HepG2 (cell line): ENCODE measurements around the gene SSC5D. TPM values are rescaled to one million over a fixed set of nuclear protein-coding genes. Genes with fewer than 3 reads are reported as not detected.

ENCODE experiments used
- ATF1 ChIP-seq: IDR thresholded peaks from 2 replicates; pipeline ENCODE4 v1.6.1; 2016; ENCODE audit warnings: mild to moderate bottlenecking, control low read depth
- BRF2 ChIP-seq: sonication (generic); formaldehyde crosslinking; IDR thresholded peaks from 2 replicates; pipeline ENCODE4 v1.8.1; 2022; ENCODE audit warnings: mild to moderate bottlenecking, missing genetic modification reagents
- CENPBD1 ChIP-seq: sonication (generic); formaldehyde crosslinking; IDR thresholded peaks from 2 replicates; pipeline ENCODE4 v1.8.0; 2022; ENCODE audit warnings: missing genetic modification reagents, low read depth, mild to moderate bottlenecking, borderline replicate concordance
- FOSL1 ChIP-seq: sonication (generic); formaldehyde crosslinking; IDR thresholded peaks from 2 replicates; pipeline ENCODE4 v1.9.0; 2021; ENCODE audit warnings: missing genetic modification reagents, borderline replicate concordance
- HNF4A ChIP-seq: sonication (generic); formaldehyde crosslinking; IDR thresholded peaks from 2 replicates; pipeline ENCODE4 v1.4.0; 2020; ENCODE audit warnings: missing genetic modification reagents
- MXD4 ChIP-seq: IDR thresholded peaks from 2 replicates; pipeline ENCODE4 v1.6.1; 2016; ENCODE audit warnings: mild to moderate bottlenecking, missing biosample characterization, missing genetic modification reagents
- NFE2L1 ChIP-seq: sonication (generic); formaldehyde crosslinking; IDR thresholded peaks from 2 replicates; pipeline ENCODE4 v1.4.0; 2020; ENCODE audit warnings: missing genetic modification reagents, mild to moderate bottlenecking, borderline replicate concordance
- NR2C2 ChIP-seq: sonication (generic); formaldehyde crosslinking; IDR thresholded peaks from 2 replicates; pipeline ENCODE4 v1.4.0; 2020; ENCODE audit warnings: missing genetic modification reagents, mild to moderate bottlenecking, moderate library complexity, borderline replicate concordance
- PAWR ChIP-seq: sonication (generic); formaldehyde crosslinking; IDR thresholded peaks from 2 replicates; pipeline ENCODE4 v1.4.0; 2020; ENCODE audit warnings: missing genetic modification reagents, mild to moderate bottlenecking, borderline replicate concordance
- REPIN1 ChIP-seq: sonication (generic); formaldehyde crosslinking; IDR thresholded peaks from 2 replicates; pipeline ENCODE4 v1.8.0; 2022; ENCODE audit warnings: missing genetic modification reagents, low read depth, mild to moderate bottlenecking, borderline replicate concordance
- RXRB ChIP-seq: IDR thresholded peaks from 2 replicates; pipeline ENCODE4 v1.6.1; 2016; ENCODE audit warnings: borderline replicate concordance, missing genetic modification reagents, missing compliant biosample characterization
- SMAD3 ChIP-seq: sonication (generic); formaldehyde crosslinking; IDR thresholded peaks from 2 replicates; pipeline ENCODE4 v1.4.0; 2020; ENCODE audit warnings: missing genetic modification reagents
- SOX5 ChIP-seq: IDR thresholded peaks from 2 replicates; pipeline ENCODE4 v1.6.1; 2016; ENCODE audit warnings: borderline replicate concordance
- TBP ChIP-seq: sonication (generic); formaldehyde crosslinking; IDR thresholded peaks from 2 replicates; pipeline ENCODE4 v1.5.0; 2020; ENCODE audit warnings: missing genetic modification reagents
- YEATS2 ChIP-seq: sonication (generic); formaldehyde crosslinking; IDR thresholded peaks from 2 replicates; pipeline ENCODE4 v1.4.0; 2020; ENCODE audit warnings: missing genetic modification reagents, borderline replicate concordance
- ZBTB38 ChIP-seq: sonication (generic); formaldehyde crosslinking; IDR thresholded peaks from 2 replicates; pipeline ENCODE4 v1.5.1; 2020; ENCODE audit warnings: mild to moderate bottlenecking, missing genetic modification reagents
- ZBTB43 ChIP-seq: sonication (generic); formaldehyde crosslinking; conservative IDR thresholded peaks from 2 replicates; pipeline ENCODE4 v1.4.0; 2020; ENCODE audit warnings: missing genetic modification reagents
- ZC3H4 ChIP-seq: sonication (generic); formaldehyde crosslinking; IDR thresholded peaks from 2 replicates; pipeline ENCODE4 v1.4.0; 2020; ENCODE audit warnings: missing genetic modification reagents, borderline replicate concordance
- ZNF205 ChIP-seq: IDR thresholded peaks from 2 replicates; pipeline ENCODE4 v1.6.1; 2018; ENCODE audit warnings: missing biosample characterization, missing genetic modification reagents
- ZNF276 ChIP-seq: sonication (generic); formaldehyde crosslinking; IDR thresholded peaks from 2 replicates; pipeline ENCODE4 v1.4.0; 2020; ENCODE audit warnings: mild to moderate bottlenecking, low read depth, missing genetic modification reagents
- ZNF292 ChIP-seq: sonication (generic); formaldehyde crosslinking; IDR thresholded peaks from 2 replicates; pipeline ENCODE4 v1.8.1; 2022; ENCODE audit warnings: mild to moderate bottlenecking, low read depth, missing genetic modification reagents, borderline replicate concordance
- ZNF704 ChIP-seq: sonication (generic); formaldehyde crosslinking; IDR thresholded peaks from 2 replicates; pipeline ENCODE4 v1.8.1; 2023; ENCODE audit warnings: mild to moderate bottlenecking, inconsistent platforms, moderate library complexity, missing genetic modification reagents, borderline replicate concordance
- polyA plus RNA-seq, 8 experiments: library from polyadenylated mRNA; depleted of rRNA in 3 of 8; stranded (reverse) in 7 of 8; unstranded in 1 of 8; fragments of >200 nt; fragmentation: Illumina TruSeq in 4 of 8; extraction: Trizol in 4 of 8; gene quantifications; 2 replicates each; pipeline versions ENCODE4 v1.2.1 to v1.2.3, GENCODE V29; 2011 to 2016; ENCODE audit warnings: low read depth in 4 of 8, missing spikeins in 1 of 8, mixed read lengths in 1 of 8; ENCODE audit not compliant: insufficient read depth in 1 of 8
- total RNA-seq, 5 experiments: library from RNA; depleted of rRNA; stranded (reverse); fragments of >200 nt; fragmentation: Illumina TruSeq; extraction: Trizol; gene quantifications; 2 replicates each; pipeline ENCODE4 v1.2.3, GENCODE V29; 2016; ENCODE audit warnings: low read depth in 1 of 5

SSC5D gene
- total and polyA plus RNA-seq, 2 of the 13 experiments (the other 11 are each of a cell fraction or from before 2014, with no cell fraction given), result not detected

GRCh38 chr19:55476100-55476775, 12.0 kb upstream of the SSC5D start, which contains the start of gene ZNF628 (continued):
- 0 out of 2 replicates have a peak, but pooled peaks have one; percentile 22 for TF ChIP-seq REPIN1 (CRISPR knock-in tag)
- peak; percentile 67; the same call in 1 of the 2 replicates for TF ChIP-seq SMAD3 (CRISPR knock-in tag)
- peak; percentile 81 for TF ChIP-seq NR2C2
- TF ChIP-seq FOSL1, result no peak
- TF ChIP-seq CENPBD1 (CRISPR knock-in tag), result 0 out of 2 replicates have a peak, but pooled peaks have one; percentile 31
- TF ChIP-seq RXRB (CRISPR knock-in tag), result peak; percentile 37; the same call in 1 of the 2 replicates
- TF ChIP-seq ZNF205, result peak; percentile 73; the same call in 1 of the 2 replicates
- peak; percentile 87; the same call in 1 of the 2 replicates for TF ChIP-seq NFE2L1
- peak; percentile 90; the same call in 1 of the 2 replicates for TF ChIP-seq TBP (CRISPR knock-in tag)
- peak; percentile 32; the same call in 1 of the 2 replicates for TF ChIP-seq ZC3H4 (CRISPR knock-in tag)
- peak; percentile 37; the same call in 1 of the 2 replicates for TF ChIP-seq SOX5 (CRISPR knock-in tag)
- TF ChIP-seq ZBTB43 (CRISPR knock-in tag), result peak; percentile 79; the same call in 1 of the 2 replicates
- peak; percentile 68 for TF ChIP-seq MXD4 (CRISPR knock-in tag)
- TF ChIP-seq ZNF704, result 0 out of 2 replicates have a peak, but pooled peaks have one; percentile 49
- TF ChIP-seq BRF2 (CRISPR knock-in tag), result peak; percentile 68; the same call in 1 of the 2 replicates
- 0 out of 2 replicates have a peak, but pooled peaks have one; percentile 56 for TF ChIP-seq PAWR (CRISPR knock-in tag)
- TF ChIP-seq YEATS2 (CRISPR knock-in tag), result 0 out of 2 replicates have a peak, but pooled peaks have one; percentile 79
- TF ChIP-seq HNF4A (CRISPR knock-in tag), result no peak; the same call in 1 of the 2 replicates
- TF ChIP-seq ZBTB38 (CRISPR knock-in tag), result peak; percentile 90
- TF ChIP-seq ATF1 (CRISPR knock-in tag), result peak; percentile 97
- TF ChIP-seq ZNF276, result 0 out of 2 replicates have a peak, but pooled peaks have one; percentile 52
- TF ChIP-seq ZNF292 (CRISPR knock-in tag), result 0 out of 2 replicates have a peak, but pooled peaks have one; percentile 47
